Left colon (tissue), 2 donors: Measurements from ENCODE around the gene LAPTM5. TPM values are rescaled to one million over a fixed set of nuclear protein-coding genes. Genes with fewer than 3 reads are reported as not detected.
"Not testable (repeated sequence)": the region's sequence is repeated elsewhere in the genome, so short reads cannot be mapped to it uniquely, and the experiment has no call there.

Experiments
- ATAC-seq: fragments of 200-7000 bp; cut with Tn5 transposase; one replicate; pipeline ENCODE4 v1.9.1; 2020; ENCODE audit warnings: mild to moderate bottlenecking, moderate library complexity
- DNase-seq, 2 donors: peaks; one replicate each; pipeline ENCODE4 v3.0.0-alpha.2; 2020
- intact Hi-C, 2 donors: fragments of 100-400 bp; cut with DNase I in 1 of 2; cut with micrococcal nuclease in 1 of 2; formaldehyde crosslinking; loops; one replicate each; pipeline versions ENCODE4 v1.11.2 to v1.14.0; 2022; cut with DNase I, micrococcal nuclease
- total RNA-seq, 2 donors: library from RNA; stranded (reverse); fragmentation: NEBNext Ultra II Directional; extraction: Animal tissue kit (Norgen Biotek cat#: 25700); gene quantifications; one replicate each; pipeline ENCODE4 v1.2.1, GENCODE V29; 2021
- donor health status: DM: no; HTN: no; CAD: no.
- donor health status: DM: yes; HTN: yes; CAD: no.

LAPTM5 gene
- total RNA-seq, 2 donors from 2014 or later = 10.7 to 49.1 TPM

- intact Hi-C loops = loop anchor here in 1 of 2 donors (5.0 kb wide), 1 partner anchor 54 kb away; the partner anchor contains the start of gene MATN1
- ATAC-seq = no peak
Observed at GRCh38 chr1:30776097-30777059, 18.8 kb upstream of the LAPTM5 start.

GRCh38 chr1:30775433-30775975 is 17.9 kb upstream of the LAPTM5 start:
- DNase-seq (no peak), ATAC-seq (no peak)
- intact Hi-C loops = loop anchor here in 1 of 2 donors (5.0 kb wide), 1 partner anchor 53 kb away; the partner anchor contains the start of gene MATN1

More at GRCh38 chr1:30776097-30777059, 18.8 kb upstream of the LAPTM5 start:
- no peak for DNase-seq

GRCh38 chr1:30774550-30775432 is 17.2 kb upstream of the LAPTM5 start:
- DNase-seq = no peak
- intact Hi-C loops = loop anchor here in 1 of 2 donors (5.0 kb wide), 1 partner anchor 52 kb away; the partner anchor contains the start of gene MATN1
- ATAC-seq = no peak

GRCh38 chr1:30773722-30774358 is 16.3 kb upstream of the LAPTM5 start:
- DNase-seq (no peak), ATAC-seq (no peak)
- intact Hi-C loops = no loop called here

- intact Hi-C loops = no loop called here
- DNase-seq = no peak
- no peak for ATAC-seq
Observed at GRCh38 chr1:30771005-30771404, 13.4 kb upstream of the LAPTM5 start.

GRCh38 chr1:30770150-30770549 is 12.6 kb upstream of the LAPTM5 start:
- ATAC-seq (no peak), DNase-seq (no peak)
- intact Hi-C loops = no loop called here

GRCh38 chr1:30768830-30769718 is 11.5 kb upstream of the LAPTM5 start:
- no peak for DNase-seq
- intact Hi-C loops = no loop called here
- ATAC-seq = no peak

GRCh38 chr1:30768159-30768829 is 10.7 kb upstream of the LAPTM5 start:
- DNase-seq (no peak), ATAC-seq (no peak)
- intact Hi-C loops = no loop called here

- ATAC-seq, intact Hi-C loops, DNase-seq: not testable (repeated sequence)
Observed at GRCh38 chr1:30766948-30767347, 9.4 kb upstream of the LAPTM5 start.

- ATAC-seq (no peak), DNase-seq (no peak)
- intact Hi-C loops = no loop called here
Observed at GRCh38 chr1:30765556-30766434, 8.2 kb upstream of the LAPTM5 start.

- intact Hi-C loops = no loop called here
- no peak for ATAC-seq
- DNase-seq = no peak
Observed at GRCh38 chr1:30764939-30765555, 7.5 kb upstream of the LAPTM5 start.

- intact Hi-C loops = no loop called here
- ATAC-seq (no peak), DNase-seq (no peak)
Observed at GRCh38 chr1:30764396-30764795, 6.8 kb upstream of the LAPTM5 start.

GRCh38 chr1:30763651-30764248 is 6.2 kb upstream of the LAPTM5 start:
- DNase-seq (no peak), ATAC-seq (no peak)
- intact Hi-C loops = no loop called here

- intact Hi-C loops = no loop called here
- DNase-seq (no peak), ATAC-seq (no peak)
Observed at GRCh38 chr1:30762930-30763650, 5.5 kb upstream of the LAPTM5 start.
